Osteocyte (in vitro differentiated cells): ENCODE data around the gene GABRD. TPM values are rescaled to one million over a fixed set of nuclear protein-coding genes. Genes with fewer than 3 reads are reported as not detected.

Experiments used
- DNase-seq: peaks from one replicate; pipeline ENCODE4 v3.0.0; 2021; ENCODE audit warnings: mixed read lengths; ENCODE audit not compliant: unreplicated experiment; ENCODE audit errors: extremely low spot score
- H3K27ac Mint-ChIP-seq: one replicate; pipeline ENCODE4 v1.8.0; 2021; ENCODE audit warnings: mild to moderate bottlenecking, mixed read lengths; ENCODE audit not compliant: unreplicated experiment
- H3K27me3 Mint-ChIP-seq: one replicate; pipeline ENCODE4 v1.8.0; 2021; ENCODE audit warnings: mixed read lengths; ENCODE audit not compliant: unreplicated experiment
- H3K36me3 Mint-ChIP-seq: one replicate; pipeline ENCODE4 v1.8.0; 2021; ENCODE audit warnings: mixed read lengths; ENCODE audit not compliant: unreplicated experiment
- H3K4me1 Mint-ChIP-seq: one replicate; pipeline ENCODE4 v1.8.0; 2021; ENCODE audit warnings: mixed read lengths; ENCODE audit not compliant: unreplicated experiment
- H3K4me3 Mint-ChIP-seq: one replicate; pipeline ENCODE4 v1.8.0; 2021; ENCODE audit warnings: mild to moderate bottlenecking, moderate library complexity, mixed read lengths; ENCODE audit not compliant: unreplicated experiment
- H3K9me3 Mint-ChIP-seq: one replicate; pipeline ENCODE4 v1.8.0; 2021; ENCODE audit warnings: mixed read lengths; ENCODE audit not compliant: unreplicated experiment
- total RNA-seq: library from RNA; stranded (reverse); gene quantifications from 2 replicates; pipeline ENCODE4 v1.2.1, GENCODE V29; 2021
- TF ChIP-seq, protein P1 (sequence below): fragments of 200-600 bp; sonication (generic); IDR thresholded peaks from 2 replicates; pipeline ENCODE4 v1.5.0; 2021; ENCODE audit warnings: antibody characterized with exemption, mild to moderate bottlenecking, moderate library complexity

The GABRD gene
- total RNA-seq, 1 donor from 2014 or later, result not detected

DNA sequence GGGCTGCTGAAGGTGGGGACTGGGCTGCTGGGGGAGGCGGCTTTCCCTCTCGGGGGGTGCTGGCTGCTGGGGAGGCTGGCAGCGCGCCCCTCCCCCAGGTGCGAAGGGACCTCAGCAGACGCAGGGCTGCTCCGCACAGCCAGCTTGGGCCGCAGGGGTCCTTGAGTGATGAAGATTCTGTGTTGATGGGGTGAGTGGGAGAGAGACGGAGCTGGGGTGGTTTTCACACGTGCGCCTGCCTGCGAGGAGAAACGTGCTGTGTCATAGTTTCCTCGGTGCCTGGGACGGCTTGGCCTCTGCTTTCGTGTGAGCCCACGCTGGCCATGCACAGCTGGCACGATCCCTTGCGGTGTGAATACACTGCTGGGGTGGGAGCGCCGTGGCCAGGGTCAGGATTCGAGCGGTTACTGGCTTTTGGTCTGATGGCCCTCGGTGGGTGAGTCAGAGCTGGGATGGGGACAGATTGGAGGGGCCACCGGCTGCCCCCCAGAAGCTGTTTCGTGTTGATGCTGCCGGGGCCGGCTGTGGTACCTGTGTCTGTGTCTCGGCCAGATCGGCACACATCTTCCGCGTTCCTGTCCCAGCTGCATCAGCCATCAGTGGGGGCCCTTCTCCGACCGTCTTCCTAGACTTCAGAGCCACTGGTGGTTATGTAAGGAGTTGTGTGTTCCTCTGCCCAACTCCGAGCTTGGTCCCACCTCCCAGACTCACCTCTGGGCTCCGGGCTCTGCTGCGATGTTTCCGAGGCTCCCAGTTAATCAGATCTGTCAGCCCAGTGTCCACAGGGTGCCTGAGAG is 56.0 kb downstream of the GABRD start:
- H3K4me1 Mint-ChIP-seq, result peaks cover 4% of the 10 kb centered on the region
- no peak overlapping the region for H3K4me3 Mint-ChIP-seq
- TF ChIP-seq, protein P1, sequence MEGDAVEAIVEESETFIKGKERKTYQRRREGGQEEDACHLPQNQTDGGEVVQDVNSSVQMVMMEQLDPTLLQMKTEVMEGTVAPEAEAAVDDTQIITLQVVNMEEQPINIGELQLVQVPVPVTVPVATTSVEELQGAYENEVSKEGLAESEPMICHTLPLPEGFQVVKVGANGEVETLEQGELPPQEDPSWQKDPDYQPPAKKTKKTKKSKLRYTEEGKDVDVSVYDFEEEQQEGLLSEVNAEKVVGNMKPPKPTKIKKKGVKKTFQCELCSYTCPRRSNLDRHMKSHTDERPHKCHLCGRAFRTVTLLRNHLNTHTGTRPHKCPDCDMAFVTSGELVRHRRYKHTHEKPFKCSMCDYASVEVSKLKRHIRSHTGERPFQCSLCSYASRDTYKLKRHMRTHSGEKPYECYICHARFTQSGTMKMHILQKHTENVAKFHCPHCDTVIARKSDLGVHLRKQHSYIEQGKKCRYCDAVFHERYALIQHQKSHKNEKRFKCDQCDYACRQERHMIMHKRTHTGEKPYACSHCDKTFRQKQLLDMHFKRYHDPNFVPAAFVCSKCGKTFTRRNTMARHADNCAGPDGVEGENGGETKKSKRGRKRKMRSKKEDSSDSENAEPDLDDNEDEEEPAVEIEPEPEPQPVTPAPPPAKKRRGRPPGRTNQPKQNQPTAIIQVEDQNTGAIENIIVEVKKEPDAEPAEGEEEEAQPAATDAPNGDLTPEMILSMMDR, result no peak

DNA sequence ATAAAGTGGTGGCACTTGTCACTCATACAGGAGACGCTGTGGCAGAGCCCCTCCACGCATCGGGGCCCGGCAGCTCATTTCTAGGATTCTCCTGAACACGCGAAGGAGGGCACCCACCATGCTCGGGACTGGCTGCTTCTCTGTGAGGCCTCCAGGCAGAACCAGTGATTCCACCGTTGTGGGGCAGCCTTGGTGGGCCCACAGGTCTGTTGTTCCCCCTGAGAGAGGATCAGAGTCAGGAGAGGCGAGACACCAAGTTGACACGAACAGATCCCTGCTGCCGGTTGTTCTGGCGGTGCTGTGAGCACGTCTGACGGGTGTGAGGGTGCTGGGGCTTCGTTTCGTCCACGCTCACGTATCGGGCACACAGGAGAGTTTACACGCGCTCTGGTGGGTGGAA is 57.7 kb downstream of the GABRD start:
- peaks cover 13% of the 10 kb centered on the region for H3K9me3 Mint-ChIP-seq
- TF ChIP-seq, protein P1, result no peak
- H3K4me1 Mint-ChIP-seq, result peaks cover 4% of the 10 kb centered on the region
- H3K36me3 Mint-ChIP-seq, result no peaks in the 10 kb centered on the region
- no peak overlapping the region for H3K27ac Mint-ChIP-seq
- DNase-seq, result no peak
- no peak overlapping the region for H3K4me3 Mint-ChIP-seq
- H3K27me3 Mint-ChIP-seq, result peaks cover 16% of the 10 kb centered on the region

More for the DNA sequence above, 56.0 kb downstream of the GABRD start:
- no peak for DNase-seq
- H3K9me3 Mint-ChIP-seq, result peaks cover 13% of the 10 kb centered on the region
- peaks cover 17% of the 10 kb centered on the region for H3K27me3 Mint-ChIP-seq
- no peak overlapping the region for H3K27ac Mint-ChIP-seq
- no peaks in the 10 kb centered on the region for H3K36me3 Mint-ChIP-seq

DNA sequence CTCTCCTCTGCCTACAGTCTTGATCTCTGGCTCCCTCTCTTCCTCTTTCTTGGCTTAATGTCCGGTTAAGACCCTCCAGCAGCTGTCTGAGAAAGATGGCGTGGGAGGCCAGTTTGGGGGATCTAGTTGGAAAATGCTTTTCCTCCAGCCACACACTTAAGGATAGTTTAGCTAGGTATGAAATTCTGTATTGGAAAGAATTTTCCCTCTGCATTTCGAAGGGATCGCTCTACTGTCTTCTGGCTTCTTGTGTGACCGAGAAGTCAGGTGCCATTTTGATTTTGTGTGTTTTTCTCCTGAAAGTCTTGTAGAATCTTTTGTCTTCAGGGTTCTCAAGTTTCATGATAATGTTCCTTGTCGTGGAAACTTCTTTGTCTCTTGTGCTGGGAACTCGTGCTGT is 59.0 kb downstream of the GABRD start:
- DNase-seq, result no peak
- TF ChIP-seq, protein P1, result no peak
- no peak overlapping the region for H3K4me3 Mint-ChIP-seq
- H3K27ac Mint-ChIP-seq, result no peak overlapping the region
- H3K36me3 Mint-ChIP-seq, result no peaks in the 10 kb centered on the region
- H3K9me3 Mint-ChIP-seq, result peaks cover 18% of the 10 kb centered on the region
- peaks cover 4% of the 10 kb centered on the region for H3K4me1 Mint-ChIP-seq
- peaks cover 11% of the 10 kb centered on the region for H3K27me3 Mint-ChIP-seq

DNA sequence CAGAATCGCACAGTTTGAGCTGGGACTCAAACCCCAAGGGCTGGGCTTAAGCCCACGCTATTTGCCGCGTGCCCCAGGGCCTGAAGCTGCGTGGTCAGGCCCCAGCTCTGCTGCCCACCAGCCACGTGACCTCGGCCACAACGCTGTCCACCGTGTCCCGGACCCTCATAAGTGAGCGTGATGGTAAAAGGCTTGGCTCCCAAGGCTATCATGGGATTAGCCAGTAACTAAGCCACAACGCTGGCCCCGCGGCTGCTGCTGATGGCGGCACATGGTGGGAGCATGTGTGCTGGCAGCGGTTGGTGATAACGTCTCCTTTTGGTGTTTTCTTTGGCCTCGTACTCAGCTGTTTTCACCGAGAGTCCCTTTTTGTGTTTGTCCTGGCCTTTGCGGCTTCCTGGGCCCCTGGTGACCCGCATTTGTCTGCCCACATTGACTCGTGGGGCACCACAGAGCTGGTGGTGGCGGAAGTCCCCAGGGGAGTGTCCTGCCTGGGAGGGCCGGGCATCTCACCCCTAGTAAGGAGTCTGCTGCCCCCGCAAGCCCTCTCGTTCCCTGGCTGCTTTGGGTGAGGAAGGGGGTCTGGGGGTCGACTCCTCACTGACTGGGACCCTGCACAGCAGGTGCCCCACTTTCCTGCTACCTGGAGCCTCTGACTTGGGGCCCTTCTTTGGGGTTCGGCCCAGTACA is 60.4 kb downstream of the GABRD start:
- Mint-ChIP-seq H3K27me3 (peaks cover 4% of the 10 kb centered on the region), H3K27ac (no peak overlapping the region), H3K4me1 (no peaks in the 10 kb centered on the region), H3K36me3 (no peaks in the 10 kb centered on the region), H3K4me3 (no peak overlapping the region), H3K9me3 (peaks cover 18% of the 10 kb centered on the region)
- no peak for DNase-seq
- TF ChIP-seq, protein P1, result no peak

DNA sequence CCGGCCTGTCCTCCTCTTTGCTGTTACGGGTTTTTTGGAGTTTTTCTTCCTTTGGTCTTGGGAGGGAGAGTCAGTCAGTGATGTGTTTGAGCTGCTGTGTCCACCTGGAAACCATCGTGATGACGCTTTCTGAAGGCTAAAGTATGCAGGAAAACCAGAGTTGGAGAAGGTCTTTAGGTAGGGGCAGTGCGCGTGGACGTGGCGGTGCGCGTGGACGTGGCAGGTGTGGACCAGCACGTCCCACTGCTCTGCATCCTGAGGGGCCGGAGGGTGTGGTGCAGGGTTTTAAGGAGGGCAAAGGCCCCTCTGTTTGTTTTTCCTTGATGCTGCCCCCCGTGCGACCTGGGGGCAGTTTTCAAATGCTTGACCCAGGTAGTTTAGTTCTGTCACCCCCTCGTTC is 61.0 kb downstream of the GABRD start:
- no peaks in the 10 kb centered on the region for H3K27me3 Mint-ChIP-seq
- TF ChIP-seq, protein P1, result no peak
- H3K27ac Mint-ChIP-seq, result no peak overlapping the region
- peaks cover 18% of the 10 kb centered on the region for H3K9me3 Mint-ChIP-seq
- H3K4me3 Mint-ChIP-seq, result no peak overlapping the region
- H3K4me1 Mint-ChIP-seq, result no peaks in the 10 kb centered on the region
- no peaks in the 10 kb centered on the region for H3K36me3 Mint-ChIP-seq
- DNase-seq, result no peak
